C1 segment of cervical spinal cord (tissue), 14 donors: Measurements from ENCODE around the gene IDUA.
A peak's percentile ranks its signal among the peaks of the same experiment; 100 is the strongest.

Source experiments
- DNase-seq, 14 donors: peaks; one replicate each; lab custom pipeline; 2025; lab: John Stamatoyannopoulos, UW

The IDUA gene

DNA sequence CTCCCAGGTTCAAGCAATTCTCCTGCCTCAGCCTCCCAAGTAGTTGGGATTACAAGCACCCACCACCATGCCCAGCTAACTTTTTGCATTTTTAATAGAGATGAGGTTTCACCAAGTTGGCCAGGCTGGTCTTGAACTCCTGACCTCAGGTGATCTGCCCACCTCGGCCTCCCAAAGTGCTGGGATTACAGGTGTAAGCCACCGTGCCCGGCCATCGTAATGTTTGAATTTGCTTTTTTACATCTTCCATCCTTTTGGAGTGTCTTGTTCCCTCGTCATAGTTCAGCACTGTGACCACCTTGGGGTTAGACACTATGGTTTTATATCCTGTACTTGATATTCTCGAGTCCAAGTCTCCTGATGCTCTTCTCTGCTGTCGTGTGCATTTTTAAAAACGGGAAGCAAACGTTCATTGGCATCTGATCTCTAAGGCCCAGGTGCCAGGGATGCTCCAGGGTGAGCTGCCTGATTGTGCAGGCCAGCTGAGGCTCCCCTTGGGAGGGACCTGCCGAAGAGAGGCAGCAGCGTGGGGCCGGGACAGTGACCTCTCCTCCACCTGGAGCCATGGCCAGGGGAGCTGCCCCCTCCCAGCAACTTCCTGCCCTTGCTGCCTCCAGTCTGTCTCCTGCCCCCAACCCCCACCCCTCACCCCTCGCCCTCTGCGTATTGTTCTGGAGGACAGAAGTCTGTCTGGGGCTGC lies 30.2 kb upstream of the IDUA start:
- no peak for DNase-seq

DNA sequence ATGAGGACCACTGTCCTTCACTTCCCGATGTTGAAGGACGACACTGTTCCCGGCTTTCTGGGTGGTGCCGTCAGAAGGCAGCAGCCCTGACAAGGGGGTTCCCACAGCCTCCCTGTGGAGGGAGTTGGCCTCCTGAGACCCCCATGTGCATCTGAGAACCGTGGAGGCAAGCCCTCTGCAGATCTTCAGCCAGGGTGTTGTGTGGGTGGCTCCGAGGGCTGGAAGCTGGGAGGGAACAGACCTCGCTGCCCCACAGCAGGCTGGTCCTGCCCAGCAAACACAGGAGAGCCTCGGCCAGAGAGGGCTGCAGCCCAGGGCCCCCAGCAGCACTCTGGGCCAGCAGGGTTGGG lies 29.6 kb upstream of the IDUA start:
- DNase-seq, result no peak

DNA sequence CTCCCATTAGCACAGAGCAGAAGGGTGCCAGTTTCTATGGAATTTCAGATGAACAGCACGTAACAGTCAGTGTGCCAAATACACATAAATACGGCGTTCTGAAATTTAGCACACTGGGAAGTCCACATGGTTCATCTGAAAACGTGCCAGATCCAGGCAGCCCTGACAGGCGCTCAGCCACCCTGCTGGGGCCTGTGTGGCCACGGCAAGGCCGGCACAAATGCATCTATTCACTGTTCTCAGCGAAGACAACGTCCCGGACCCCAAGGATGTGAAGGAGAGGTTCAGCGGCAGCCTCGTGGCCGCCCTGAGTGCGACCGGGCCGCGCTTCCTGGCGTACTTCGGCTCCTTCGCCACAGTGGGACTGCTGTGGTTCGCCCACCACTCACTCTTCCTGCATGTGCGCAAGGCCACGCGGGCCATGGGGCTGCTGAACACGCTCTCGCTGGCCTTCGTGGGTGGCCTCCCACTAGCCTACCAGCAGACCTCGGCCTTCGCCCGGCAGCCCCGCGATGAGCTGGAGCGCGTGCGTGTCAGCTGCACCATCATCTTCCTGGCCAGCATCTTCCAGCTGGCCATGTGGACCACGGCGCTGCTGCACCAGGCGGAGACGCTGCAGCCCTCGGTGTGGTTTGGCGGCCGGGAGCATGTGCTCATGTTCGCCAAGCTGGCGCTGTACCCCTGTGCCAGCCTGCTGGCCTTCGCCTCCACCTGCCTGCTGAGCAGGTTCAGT lies 29.1 kb upstream of the IDUA start:
- peak in 1 of 14 donors; percentile 81 for DNase-seq

- DNase-seq, result no peak
These were observed 28.6 kb upstream of the IDUA start for GRCh38 chr4:958314-958665.

DNA sequence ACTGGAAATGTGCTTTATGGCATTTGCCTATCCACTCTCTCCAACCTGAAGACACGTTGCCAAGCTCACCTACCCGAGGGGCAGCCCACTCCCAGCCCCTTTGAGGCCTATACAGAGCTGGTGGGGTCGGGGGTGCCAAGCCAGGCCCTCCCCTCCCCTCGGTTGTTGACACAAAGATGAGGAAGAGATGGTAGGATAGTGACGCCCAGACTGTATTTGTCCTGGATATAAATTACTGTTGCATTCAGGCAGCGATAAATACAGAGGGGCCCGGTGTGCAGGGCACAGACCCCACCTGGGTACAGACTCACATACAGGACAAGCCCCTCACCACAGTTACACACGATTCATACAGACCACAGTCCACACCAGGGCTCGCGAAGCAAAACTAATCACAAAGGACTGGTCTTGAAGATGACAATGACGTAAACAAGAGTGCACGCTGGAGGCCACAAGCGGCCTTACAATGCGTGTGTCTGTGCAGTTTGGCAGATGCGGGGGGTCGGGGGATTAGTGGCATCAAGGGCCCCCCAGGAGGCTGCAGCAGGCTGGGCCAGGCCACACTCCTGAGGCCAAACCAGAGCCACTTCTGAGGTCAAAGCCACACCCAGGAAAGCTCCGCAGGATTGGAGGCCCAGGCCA lies 28.0 kb upstream of the IDUA start:
- no peak for DNase-seq

- no peak for DNase-seq
These were observed 27.3 kb upstream of the IDUA start for GRCh38 chr4:959338-960139.

DNA sequence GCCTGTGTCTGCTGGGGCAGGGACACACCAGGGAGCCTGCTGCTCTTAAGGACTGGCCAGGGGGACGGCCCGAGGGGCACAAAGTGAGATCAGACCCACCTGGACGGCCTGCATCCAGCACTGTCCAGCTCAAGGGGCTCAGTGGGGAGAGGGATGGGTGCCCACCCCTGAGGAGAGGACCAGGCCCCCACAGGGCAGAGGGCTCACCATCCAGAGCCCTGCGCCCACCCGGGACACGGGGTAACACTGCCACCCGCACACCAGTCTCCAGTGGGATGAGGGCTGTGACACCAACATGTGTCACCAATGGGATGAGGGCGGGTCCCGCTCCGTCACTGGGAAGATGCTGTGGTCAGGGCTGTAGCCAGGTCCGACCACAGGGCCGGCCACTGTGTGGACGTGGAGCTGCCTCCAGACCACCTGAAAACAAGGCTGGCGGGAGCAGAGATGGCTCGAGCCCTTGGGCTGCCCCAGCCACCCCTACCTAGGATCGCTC lies 26.7 kb upstream of the IDUA start:
- no peak for DNase-seq

- DNase-seq, result no peak
These were observed 26.1 kb upstream of the IDUA start for GRCh38 chr4:960636-961350.

GRCh38 chr4:961351-962230 lies 25.3 kb upstream of the IDUA start:
- peak in 1 of 14 donors; percentile 85 for DNase-seq

- DNase-seq, result no peak
These were observed 24.3 kb upstream of the IDUA start for GRCh38 chr4:962231-963208.

- DNase-seq, result no peak
These were observed 23.3 kb upstream of the IDUA start for GRCh38 chr4:963276-964225.

- no peak for DNase-seq
These were observed 22.4 kb upstream of the IDUA start for GRCh38 chr4:964346-965025.

DNA sequence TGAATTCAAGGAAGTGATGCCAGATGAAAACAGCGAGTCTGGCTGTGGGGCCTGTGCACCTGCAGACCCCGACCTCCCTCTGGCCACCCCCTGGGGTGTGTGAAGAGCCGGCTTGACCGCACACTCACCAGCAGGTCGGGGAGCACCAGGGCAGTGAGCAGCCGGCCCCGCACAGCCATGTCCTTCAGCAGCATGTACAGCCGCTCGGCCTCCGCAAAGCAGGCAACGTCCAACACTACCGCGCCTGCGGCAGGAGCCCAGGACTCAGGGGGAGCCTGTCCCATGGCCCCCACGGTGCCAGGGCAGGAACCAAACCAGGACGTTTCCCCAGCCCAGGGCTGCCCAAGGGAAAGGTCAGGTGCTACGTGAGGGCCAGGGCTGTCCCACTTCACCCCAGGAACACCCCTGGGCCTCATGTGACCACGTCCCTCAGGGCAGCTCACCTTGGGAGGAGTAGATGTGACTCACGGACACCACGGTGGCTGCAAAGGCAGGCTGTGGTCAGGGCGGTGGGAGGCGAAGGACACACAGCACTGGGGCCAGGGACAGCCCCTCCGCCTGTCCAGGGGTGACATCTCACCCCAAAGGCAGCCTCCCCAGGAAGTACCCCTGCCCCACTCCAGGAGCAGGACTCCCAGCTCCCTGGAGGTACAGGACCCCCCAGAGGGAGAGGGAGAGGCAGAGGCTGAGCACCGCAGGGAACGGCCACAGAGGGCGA lies 21.6 kb upstream of the IDUA start:
- DNase-seq, result no peak

DNA sequence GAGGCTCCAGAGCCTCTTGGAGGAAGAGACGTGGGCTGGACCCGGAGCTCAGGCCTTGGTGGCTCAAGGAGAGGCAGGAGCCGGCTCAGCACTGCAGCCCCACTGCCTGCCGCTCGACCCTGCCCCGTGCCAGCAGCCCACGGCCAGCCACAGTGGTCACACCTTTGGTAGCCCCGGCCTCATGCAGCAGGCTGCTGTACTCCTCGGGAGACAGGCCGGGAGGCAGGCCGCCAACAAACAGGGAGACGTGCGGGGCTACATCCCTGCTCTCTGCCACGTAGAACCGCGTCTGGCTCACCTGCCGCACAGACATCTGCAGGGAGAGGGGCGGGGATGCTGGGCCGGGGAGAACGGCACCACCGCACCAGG lies 21.1 kb upstream of the IDUA start:
- no peak for DNase-seq

DNA sequence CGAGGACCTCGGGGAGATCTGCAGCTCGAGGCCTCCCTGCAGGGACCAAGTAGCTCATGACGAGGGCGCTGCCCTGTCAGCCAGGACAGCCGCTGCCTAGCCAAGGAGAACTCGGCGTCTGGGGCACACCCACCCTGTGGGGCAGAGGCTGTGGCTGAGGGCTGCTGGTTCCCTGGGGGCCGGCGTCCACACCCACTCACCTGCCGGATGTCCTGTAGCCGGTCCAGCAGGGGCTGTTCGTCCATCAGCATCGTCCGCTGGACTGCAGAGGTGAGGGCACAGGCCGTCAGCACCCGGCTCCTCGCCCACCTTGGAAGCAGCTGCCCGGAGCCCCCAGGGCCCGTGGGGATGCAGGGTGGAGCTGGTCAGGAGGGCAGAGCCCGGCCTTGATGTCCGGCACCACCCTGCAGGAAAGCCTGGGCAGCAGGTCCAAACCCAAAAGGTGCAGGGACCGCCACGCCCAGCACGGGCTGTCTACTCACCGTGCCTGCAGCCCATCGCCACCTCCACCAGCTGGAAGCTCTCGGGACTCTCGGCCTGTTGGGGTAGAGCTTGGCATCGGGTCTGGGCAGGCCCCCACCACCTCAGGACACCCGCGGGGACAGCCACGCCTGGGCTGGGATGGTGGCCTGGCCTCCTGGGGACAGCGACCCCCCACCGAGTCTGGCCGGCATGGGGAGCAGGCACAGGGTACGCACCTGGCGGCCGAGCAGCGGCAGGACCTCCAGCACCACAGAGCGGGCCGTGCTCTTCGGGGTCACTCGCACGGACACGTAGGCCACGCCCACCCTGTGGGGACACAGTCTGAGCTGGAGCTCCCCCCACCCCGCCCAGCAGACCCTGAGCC lies 20.4 kb upstream of the IDUA start:
- no peak for DNase-seq
